ENCODE measurements around the gene KLRC1.
"Not testable (repeated sequence)": the region's sequence is repeated elsewhere in the genome, so short reads cannot be mapped to it uniquely, and the experiment has no call there.

KLRC1 gene

DNA sequence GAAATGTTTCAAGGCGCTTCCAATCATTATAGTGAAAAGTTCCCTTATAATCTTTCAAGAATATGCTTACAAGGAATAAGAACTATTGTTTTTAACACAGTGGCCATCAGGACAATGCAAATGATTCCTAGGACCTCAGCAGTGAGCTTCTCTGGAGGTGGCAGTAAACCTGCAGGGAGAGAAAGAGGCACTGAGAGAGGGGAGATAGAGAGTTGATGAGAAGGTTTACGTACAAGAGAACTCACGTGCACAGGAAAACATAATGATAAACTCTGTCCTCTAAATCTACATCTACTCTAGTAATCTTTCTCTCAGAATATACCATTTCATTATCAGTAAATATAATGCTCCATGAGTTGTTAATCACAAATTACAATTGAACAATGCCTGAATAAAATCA, 44.3 kb downstream of the KLRC1 start:
- Histone ChIP-seq H3K9ac (ENCODE audit: insufficient read length, low read depth) (no peak overlapping the region), H3K4me1 (ENCODE audit: insufficient read depth, insufficient read length) (no peaks in the 10 kb centered on the region), H3K27me3 (ENCODE audit: insufficient read depth, insufficient read length) (no peaks in the 10 kb centered on the region), H3K36me3 (ENCODE audit: insufficient read depth, insufficient read length, low read length) (no peaks in the 10 kb centered on the region), H3K4me3 (ENCODE audit: insufficient read length, low read depth) (no peak overlapping the region), H3K9me3 (ENCODE audit: insufficient read depth, low read length) (peaks cover 5% of the 10 kb centered on the region; the same call in 1 of the 2 replicates)
- no peak for DNase-seq (ENCODE audit: low read depth, low spot score)
- TF ChIP-seq ZNF274 (IDR thresholded peaks at IDR 0.05; ENCODE audit: low read depth, low read length) (no peak), SUZ12 (IDR thresholded peaks at IDR 0.05; ENCODE audit: extremely low read depth, insufficient read depth, insufficient read length) (no peak), YY1 (IDR thresholded peaks at IDR 0.05; ENCODE audit: insufficient read depth, insufficient read length) (no peak)

DNA sequence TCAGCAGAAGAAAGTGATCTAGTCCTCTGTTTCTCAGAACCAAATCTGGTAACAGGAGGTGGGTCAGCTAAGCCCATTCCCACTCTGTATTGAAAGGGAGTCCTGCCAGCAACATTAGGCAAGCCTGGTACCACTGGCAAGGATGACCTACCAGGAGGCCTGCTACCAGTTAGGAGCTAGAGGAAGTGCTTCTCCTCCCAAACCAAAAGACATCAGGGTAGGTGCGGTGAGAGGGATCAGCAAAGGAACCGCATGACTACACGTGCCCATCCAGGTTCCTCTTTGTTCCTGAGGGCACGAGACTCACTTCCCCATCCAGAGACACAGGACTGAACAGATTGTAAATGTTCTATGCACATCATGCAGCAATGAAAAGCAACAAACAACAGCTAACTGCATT, 46.5 kb downstream of the KLRC1 start:
- no peaks in the 10 kb centered on the region for H3K27me3 ChIP-seq (ENCODE audit: insufficient read depth, insufficient read length)
- no peaks in the 10 kb centered on the region for H3K4me1 ChIP-seq (ENCODE audit: insufficient read depth, insufficient read length)
- peaks cover 5% of the 10 kb centered on the region; the same call in 1 of the 2 replicates for H3K9me3 ChIP-seq (ENCODE audit: insufficient read depth, low read length)
- no peak for DNase-seq (ENCODE audit: low read depth, low spot score)
- H3K36me3 ChIP-seq (ENCODE audit: insufficient read depth, insufficient read length, low read length), result no peaks in the 10 kb centered on the region
- H3K4me3 ChIP-seq (ENCODE audit: insufficient read length, low read depth), result no peak overlapping the region
- TF ChIP-seq ZNF274 (IDR thresholded peaks at IDR 0.05; ENCODE audit: low read depth, low read length) (no peak), YY1 (IDR thresholded peaks at IDR 0.05; ENCODE audit: insufficient read depth, insufficient read length) (no peak), SUZ12 (IDR thresholded peaks at IDR 0.05; ENCODE audit: extremely low read depth, insufficient read depth, insufficient read length) (no peak)
- no peak overlapping the region for H3K9ac ChIP-seq (ENCODE audit: insufficient read length, low read depth)

DNA sequence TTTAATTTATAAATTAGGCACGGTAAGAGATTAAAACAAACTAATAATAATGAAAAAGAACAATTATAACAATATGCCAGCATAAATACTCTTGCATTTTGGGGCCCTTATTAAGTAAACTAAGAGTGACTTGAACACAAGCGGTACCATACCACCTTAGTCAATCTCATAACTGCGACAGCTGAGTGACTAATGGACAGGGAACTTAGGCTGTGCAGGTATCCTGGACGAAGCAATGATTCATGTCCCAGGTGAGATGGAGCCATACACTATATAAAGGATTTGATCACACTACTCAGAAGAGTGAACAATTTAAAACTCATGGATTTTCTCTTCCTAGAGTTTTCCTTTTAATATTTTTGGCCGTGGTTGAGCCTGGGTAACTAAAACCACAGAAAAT, 47.9 kb downstream of the KLRC1 start:
- no peak for TF ChIP-seq YY1 (IDR thresholded peaks at IDR 0.05; ENCODE audit: insufficient read depth, insufficient read length)
- TF ChIP-seq ZNF274 (IDR thresholded peaks at IDR 0.05; ENCODE audit: low read depth, low read length), result no peak
- TF ChIP-seq SUZ12 (IDR thresholded peaks at IDR 0.05; ENCODE audit: extremely low read depth, insufficient read depth, insufficient read length), result no peak
- Histone ChIP-seq H3K4me3 (ENCODE audit: insufficient read length, low read depth) (no peak overlapping the region), H3K4me1 (ENCODE audit: insufficient read depth, insufficient read length) (no peaks in the 10 kb centered on the region), H3K9me3 (ENCODE audit: insufficient read depth, low read length) (peaks cover 5% of the 10 kb centered on the region; the same call in 1 of the 2 replicates), H3K36me3 (ENCODE audit: insufficient read depth, insufficient read length, low read length) (no peaks in the 10 kb centered on the region), H3K27me3 (ENCODE audit: insufficient read depth, insufficient read length) (no peaks in the 10 kb centered on the region), H3K9ac (ENCODE audit: insufficient read length, low read depth) (no peak overlapping the region)
- DNase-seq (ENCODE audit: low read depth, low spot score), result no peak

DNA sequence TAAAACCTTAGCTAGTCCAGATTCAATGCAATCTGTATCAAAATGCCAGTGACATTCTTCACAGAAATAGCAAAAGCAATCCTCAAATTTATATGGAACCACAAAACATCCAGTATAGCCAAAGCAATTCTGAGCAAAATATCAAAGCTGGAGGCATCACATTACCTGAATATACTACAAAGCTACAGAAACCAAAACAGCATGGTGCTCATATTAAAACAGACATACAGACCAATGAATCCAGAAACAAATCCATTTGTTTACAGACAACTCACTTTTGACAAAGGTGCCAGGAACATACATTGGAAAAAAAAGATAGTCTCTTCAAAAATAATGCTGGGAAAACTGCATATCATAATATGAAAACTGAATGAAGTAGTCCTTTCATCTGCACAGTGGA, 48.4 kb downstream of the KLRC1 start:
- Histone ChIP-seq H3K9me3 (ENCODE audit: insufficient read depth, low read length) (peaks cover 5% of the 10 kb centered on the region; the same call in 1 of the 2 replicates), H3K4me3 (ENCODE audit: insufficient read length, low read depth) (no peak overlapping the region), H3K27me3 (ENCODE audit: insufficient read depth, insufficient read length) (no peaks in the 10 kb centered on the region), H3K4me1 (ENCODE audit: insufficient read depth, insufficient read length) (no peaks in the 10 kb centered on the region), H3K9ac (ENCODE audit: insufficient read length, low read depth) (no peak overlapping the region), H3K36me3 (ENCODE audit: insufficient read depth, insufficient read length, low read length) (no peaks in the 10 kb centered on the region)
- no peak for DNase-seq (ENCODE audit: low read depth, low spot score)
- TF ChIP-seq YY1 (IDR thresholded peaks at IDR 0.05; ENCODE audit: insufficient read depth, insufficient read length) (no peak), SUZ12 (IDR thresholded peaks at IDR 0.05; ENCODE audit: extremely low read depth, insufficient read depth, insufficient read length) (no peak), ZNF274 (IDR thresholded peaks at IDR 0.05; ENCODE audit: low read depth, low read length) (no peak)

DNA sequence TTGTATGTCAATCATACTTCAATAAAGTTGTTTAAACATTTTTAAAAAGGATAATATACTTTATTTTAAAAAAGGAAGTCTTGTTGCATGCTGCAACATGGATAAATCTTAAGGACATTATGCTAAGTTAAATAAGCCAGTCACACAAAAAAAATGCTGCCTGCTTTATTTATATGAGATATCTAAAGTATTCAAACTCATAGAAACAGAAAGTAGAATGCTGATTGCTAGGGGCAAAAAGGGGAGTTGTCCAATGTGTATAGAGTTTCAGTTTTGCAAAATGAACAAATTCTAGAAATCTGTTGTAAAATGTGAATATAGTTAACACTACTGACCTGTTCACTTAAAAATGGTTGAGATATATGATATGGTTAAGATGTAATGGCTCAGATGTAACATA, 52.3 kb downstream of the KLRC1 start:
- H3K4me3 ChIP-seq (ENCODE audit: insufficient read length, low read depth), result no peak overlapping the region
- no peaks in the 10 kb centered on the region for H3K4me1 ChIP-seq (ENCODE audit: insufficient read depth, insufficient read length)
- H3K9me3 ChIP-seq (ENCODE audit: insufficient read depth, low read length), result peaks cover 5% of the 10 kb centered on the region; the same call in 1 of the 2 replicates
- H3K27me3 ChIP-seq (ENCODE audit: insufficient read depth, insufficient read length), result no peaks in the 10 kb centered on the region
- TF ChIP-seq ZNF274 (IDR thresholded peaks at IDR 0.05; ENCODE audit: low read depth, low read length) (no peak), YY1 (IDR thresholded peaks at IDR 0.05; ENCODE audit: insufficient read depth, insufficient read length) (no peak)
- no peak for DNase-seq (ENCODE audit: low read depth, low spot score)
- no peaks in the 10 kb centered on the region for H3K36me3 ChIP-seq (ENCODE audit: insufficient read depth, insufficient read length, low read length)
- H3K9ac ChIP-seq (ENCODE audit: insufficient read length, low read depth), result no peak overlapping the region

DNA sequence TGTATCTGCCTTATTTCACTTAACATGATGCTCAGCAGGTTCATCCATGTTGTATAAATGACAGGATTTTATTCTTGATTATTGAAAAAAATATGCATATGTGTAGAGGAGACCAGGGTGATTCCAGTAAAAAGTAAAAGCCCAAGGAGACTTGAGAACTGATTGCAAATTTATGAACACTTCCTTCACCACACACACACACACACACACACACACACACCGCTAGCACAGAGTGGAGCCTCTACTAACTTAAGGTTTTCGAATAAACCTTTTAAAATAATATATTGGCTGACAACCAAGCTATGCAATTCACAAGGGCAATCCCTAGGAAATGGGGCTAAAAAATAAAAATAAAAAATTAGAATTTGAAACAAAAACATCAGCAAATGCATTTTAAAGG, 55.0 kb downstream of the KLRC1 start:
- Histone ChIP-seq H3K36me3 (ENCODE audit: insufficient read depth, insufficient read length, low read length) (no peaks in the 10 kb centered on the region), H3K4me3 (ENCODE audit: insufficient read length, low read depth) (no peak overlapping the region)
- TF ChIP-seq YY1 (IDR thresholded peaks at IDR 0.05; ENCODE audit: insufficient read depth, insufficient read length) (no peak), ZNF274 (IDR thresholded peaks at IDR 0.05; ENCODE audit: low read depth, low read length) (no peak), SUZ12 (IDR thresholded peaks at IDR 0.05; ENCODE audit: extremely low read depth, insufficient read depth, insufficient read length) (no peak)

DNA sequence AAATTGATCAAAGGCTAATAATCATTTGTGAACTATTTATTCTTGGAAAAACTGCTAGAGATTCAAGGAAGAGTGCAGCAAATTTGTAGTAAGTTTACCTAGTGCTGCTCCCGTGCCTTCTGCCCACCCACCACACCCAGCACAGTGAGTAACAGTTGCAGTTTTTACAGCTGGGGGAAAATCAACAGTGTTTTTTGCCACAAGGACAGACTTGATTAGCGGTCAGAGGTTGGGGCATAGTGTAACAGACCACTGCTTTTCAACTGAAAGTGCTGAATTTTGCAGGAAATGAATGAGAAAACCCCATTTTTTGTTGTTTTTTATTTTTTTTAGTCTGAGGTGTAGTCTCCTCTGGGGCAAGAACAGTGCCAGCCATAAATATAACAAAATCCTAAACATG, 55.9 kb downstream of the KLRC1 start:
- no peak for TF ChIP-seq SUZ12 (IDR thresholded peaks at IDR 0.05; ENCODE audit: extremely low read depth, insufficient read depth, insufficient read length)
- TF ChIP-seq YY1 (IDR thresholded peaks at IDR 0.05; ENCODE audit: insufficient read depth, insufficient read length), result no peak
- TF ChIP-seq ZNF274 (IDR thresholded peaks at IDR 0.05; ENCODE audit: low read depth, low read length), result no peak
- Histone ChIP-seq H3K4me1 (ENCODE audit: insufficient read depth, insufficient read length) (no peaks in the 10 kb centered on the region), H3K4me3 (ENCODE audit: insufficient read length, low read depth) (no peak overlapping the region), H3K9me3 (ENCODE audit: insufficient read depth, low read length) (no peaks in the 10 kb centered on the region), H3K36me3 (ENCODE audit: insufficient read depth, insufficient read length, low read length) (no peaks in the 10 kb centered on the region), H3K27me3 (ENCODE audit: insufficient read depth, insufficient read length) (no peaks in the 10 kb centered on the region), H3K9ac (ENCODE audit: insufficient read length, low read depth) (no peak overlapping the region)
- no peak for DNase-seq (ENCODE audit: low read depth, low spot score)

More for the DNA sequence above, 55.0 kb downstream of the KLRC1 start:
- Histone ChIP-seq H3K9me3 (ENCODE audit: insufficient read depth, low read length) (no peaks in the 10 kb centered on the region), H3K9ac (ENCODE audit: insufficient read length, low read depth) (no peak overlapping the region), H3K27me3 (ENCODE audit: insufficient read depth, insufficient read length) (no peaks in the 10 kb centered on the region), H3K4me1 (ENCODE audit: insufficient read depth, insufficient read length) (no peaks in the 10 kb centered on the region)
- no peak for DNase-seq (ENCODE audit: low read depth, low spot score)

DNA sequence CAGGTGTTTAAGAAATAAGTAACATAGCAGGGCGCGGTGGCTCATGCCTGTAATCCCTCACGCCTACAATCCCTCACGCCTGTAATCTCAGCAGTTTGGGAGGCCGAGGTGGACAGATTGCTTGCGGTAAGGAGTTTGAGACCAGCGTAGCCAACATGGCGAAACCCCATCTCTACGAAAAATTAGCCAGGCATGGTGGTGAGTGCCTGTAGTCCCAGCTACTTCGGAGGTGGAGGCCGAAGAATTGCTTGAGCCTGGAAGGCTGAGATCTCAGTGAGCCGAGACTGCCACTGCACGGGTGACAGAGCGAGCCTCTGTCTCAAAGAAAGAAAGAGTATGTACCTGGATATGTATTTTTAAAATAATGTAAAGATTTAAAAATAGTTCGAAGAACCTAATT, 57.0 kb downstream of the KLRC1 start:
- not testable (repeated sequence) for H3K36me3 ChIP-seq (ENCODE audit: insufficient read depth, insufficient read length, low read length); H3K9ac ChIP-seq (ENCODE audit: insufficient read length, low read depth); H3K27me3 ChIP-seq (ENCODE audit: insufficient read depth, insufficient read length); H3K9me3 ChIP-seq (ENCODE audit: insufficient read depth, low read length); H3K4me3 ChIP-seq (ENCODE audit: insufficient read length, low read depth); H3K4me1 ChIP-seq (ENCODE audit: insufficient read depth, insufficient read length); DNase-seq (ENCODE audit: low read depth, low spot score)
